GM12878 (cell line): ENCODE results near the gene FNTB. TPM values are rescaled to one million over a fixed set of nuclear protein-coding genes. Genes with fewer than 3 reads are reported as not detected.

Experiments
- ATAC-seq: fragments of 200-7000 bp; cut with Tn5 transposase; 3 replicates; pipeline ENCODE4 v1.9.1; 2020; ENCODE audit warnings: mild to moderate bottlenecking, moderate library complexity
- BruUV-seq: library from RNA; stranded (reverse); fragments of 400-500 nt; replicated peaks from 2 replicates; lab custom pipeline; 2021; lab: Mats Ljungman, UMichigan
- CTCF ChIA-PET: fragments of 300-600 bp; sonication (Branson Sonifier 250); formaldehyde crosslinking; extraction: SDS; loops from one replicate; lab custom pipeline; 2021; ENCODE audit warnings: inconsistent platforms; lab: Yijun Ruan, JAX
- POLR2A ChIA-PET: fragments of 350-600 bp; formaldehyde crosslinking; extraction: SDS; loops from one replicate; lab custom pipeline; 2021; ENCODE audit warnings: inconsistent platforms; lab: Charles Lee
- RAD21 ChIA-PET: fragments of 300-600 bp; sonication (Branson Sonifier 250); formaldehyde crosslinking; loops from one replicate; lab custom pipeline; 2023; ENCODE audit warnings: antibody characterized with exemption; ENCODE audit not compliant: unreplicated experiment; lab: Charles Lee
- SMC1A ChIA-PET: fragments of 300-600 bp; sonication (Branson Sonifier 250); formaldehyde crosslinking; loops from one replicate; lab custom pipeline; 2023; ENCODE audit not compliant: unreplicated experiment, uncharacterized antibody; lab: Charles Lee
- DNase-seq: peaks from one replicate; pipeline ENCODE4 v3.0.0-alpha.2; 2011; ENCODE audit warnings: low read depth, low spot score
- FAIRE-seq: peaks from 3 replicates; lab custom pipeline; 2011; peaks lifted over from hg19 to GRCh38; lab: Jason Lieb, UNC
- H2AFZ ChIP-seq: 2 replicates; pipeline ENCODE4 v1.6.0; 2011; ENCODE audit warnings: low read depth, low read length, control low read depth; ENCODE audit not compliant: control insufficient read depth
- H3K27ac ChIP-seq: 2 replicates; pipeline ENCODE4 v1.5.1; 2011; ENCODE audit warnings: control low read depth; ENCODE audit not compliant: control insufficient read depth, insufficient read depth
- H3K27me3 ChIP-seq, 2 experiments: replicated peaks in 1 of 2; 2 replicates each; pipeline versions ENCODE4 v1.6.0 to v1.6.1; 2011; ENCODE audit warnings: low read length in 1 of 2; ENCODE audit not compliant: control insufficient read depth in 2 of 2, insufficient read depth in 2 of 2
- H3K36me3 ChIP-seq, 2 experiments: 2 replicates each; pipeline ENCODE4 v1.5.1; 2011; ENCODE audit warnings: low read length in 1 of 2; ENCODE audit not compliant: control insufficient read depth in 2 of 2, insufficient read depth in 2 of 2
- H3K4me1 ChIP-seq: 2 replicates; pipeline ENCODE4 v1.6.1; 2011; ENCODE audit warnings: mild to moderate bottlenecking, low read length, moderate library complexity, mixed read lengths; ENCODE audit not compliant: control insufficient read depth, insufficient read depth
- H3K4me2 ChIP-seq: 2 replicates; pipeline ENCODE4 v1.6.0; 2011; ENCODE audit warnings: control low read depth; ENCODE audit not compliant: control insufficient read depth, insufficient read depth
- H3K4me3 ChIP-seq: fragments of 200-600 bp; sonication (generic); 2 replicates; pipeline ENCODE4 v1.5.1; 2016
- H3K79me2 ChIP-seq: 2 replicates; pipeline ENCODE4 v1.6.0; 2011; ENCODE audit warnings: low read length; ENCODE audit not compliant: control insufficient read depth, insufficient read depth
- H3K9ac ChIP-seq: 2 replicates; pipeline ENCODE4 v1.8.0; 2011; ENCODE audit warnings: low read length, control low read depth, mixed read lengths; ENCODE audit not compliant: control insufficient read depth, insufficient read depth
- H3K9me3 ChIP-seq: replicated peaks from 3 replicates; pipeline ENCODE4 v1.5.1; 2011; ENCODE audit warnings: mild to moderate bottlenecking, low read length; ENCODE audit not compliant: control insufficient read depth, insufficient read depth
- H4K20me1 ChIP-seq: 2 replicates; pipeline ENCODE4 v1.6.0; 2011; ENCODE audit not compliant: control insufficient read depth, insufficient read depth
- CBX3 ChIP-seq: fragments of 200-600 bp; sonication (generic); IDR thresholded peaks from 2 replicates; pipeline ENCODE4 v1.6.1; 2016; ENCODE audit warnings: low read depth, borderline replicate concordance
- FOXK2 ChIP-seq: fragments of 450-650 bp; IDR thresholded peaks from 2 replicates; pipeline ENCODE4 v1.6.1; 2017; ENCODE audit warnings: mild to moderate bottlenecking, moderate library complexity
- JUNB ChIP-seq: IDR thresholded peaks from 2 replicates; pipeline ENCODE4 v1.6.1; 2016; ENCODE audit warnings: antibody characterized with exemption, mild to moderate bottlenecking
- NRF1 ChIP-seq: conservative IDR thresholded peaks from 2 replicates; pipeline ENCODE4 v1.6.1; 2011; ENCODE audit warnings: mild to moderate bottlenecking, low read depth, low read length, improper control_type of control experiment
- POLR2AphosphoS2 ChIP-seq: IDR thresholded peaks from 2 replicates; pipeline ENCODE4 v1.6.1; 2011; ENCODE audit warnings: low read depth, mild to moderate bottlenecking, low read length, improper control_type of control experiment, moderate library complexity
- SREBF2 ChIP-seq: IDR thresholded peaks from 2 replicates; pipeline ENCODE4 v1.6.1; 2012; ENCODE audit warnings: mild to moderate bottlenecking, low read length
- TAF1 ChIP-seq: IDR thresholded peaks from 2 replicates; pipeline ENCODE4 v1.6.1; 2011; ENCODE audit warnings: mild to moderate bottlenecking, low read depth, low read length, borderline replicate concordance
- ZBED1 ChIP-seq: IDR thresholded peaks from 2 replicates; pipeline ENCODE4 v1.6.1; 2016; ENCODE audit warnings: borderline replicate concordance
- WGBS: methylation state at CpG from one replicate; pipeline ENCODE4 v1.1.6; 2016; ENCODE audit warnings: low lambda C conversion rate; ENCODE audit not compliant: insufficient replicate concordance, insufficient coverage; ENCODE audit errors: missing lambda C conversion rate; 5-methylcytosine and 5-hydroxymethylcytosine counted together
- in situ Hi-C: fragments of 300-500 bp; cut with MboI; formaldehyde crosslinking; loops from 9 replicates; pipeline ENCODE4 v1.14.3; 2018; ENCODE audit warnings: mixed read lengths
- intact Hi-C: fragments of 100-400 bp; cut with micrococcal nuclease; formaldehyde crosslinking; loops from one replicate; pipeline ENCODE4 v1.14.2; 2022; ENCODE audit not compliant: unreplicated experiment
- polyA plus RNA-seq, 11 experiments: library from polyadenylated mRNA; depleted of rRNA in 4 of 11; unstranded in 6 of 11; stranded (reverse) in 5 of 11; fragments of >200 nt; fragmentation: Nextera tagmentation in 4 of 11; fragmentation: Illumina TruSeq in 1 of 11; extraction: Ambion mirVana in 4 of 11; extraction: Trizol in 1 of 11; gene quantifications; 1 replicate in 1 of 11; 2 replicates in 10 of 11; pipeline versions ENCODE4 v1.2.1 to v1.2.3, GENCODE V29; 2011 to 2016; ENCODE audit warnings: inconsistent platforms in 2 of 11, missing spikeins in 2 of 11, low read depth in 1 of 11
- total RNA-seq, 4 experiments: library from RNA; depleted of rRNA in 3 of 4; stranded (reverse); fragments of >200 nt in 3 of 4; fragmentation: Illumina TruSeq in 1 of 4; extraction: Trizol in 1 of 4; gene quantifications; 2 replicates each; pipeline versions ENCODE4 v1.2.1 to v1.2.3, GENCODE V29; 2013 to 2021
- TF ChIP-seq, protein P1 (sequence below): IDR thresholded peaks from 2 replicates; pipeline ENCODE4 v1.6.1; 2012; ENCODE audit warnings: low read length, inconsistent platforms
- TF ChIP-seq, protein P2 (sequence below): fragments of 450-650 bp; IDR thresholded peaks from 2 replicates; pipeline ENCODE4 v1.6.1; 2017; ENCODE audit warnings: antibody characterized with exemption, mild to moderate bottlenecking, moderate library complexity
- TF ChIP-seq, protein P3 (sequence below): fragments of 450-650 bp; IDR thresholded peaks from 2 replicates; pipeline ENCODE4 v1.6.1; 2017; ENCODE audit warnings: mild to moderate bottlenecking, moderate library complexity

The FNTB gene
- total and polyA plus RNA-seq, 10 of the 15 experiments (the other 5 are each of a cell fraction or from before 2014, with no cell fraction given): 10.4 to 25.1 (median 16.7) TPM

DNA sequence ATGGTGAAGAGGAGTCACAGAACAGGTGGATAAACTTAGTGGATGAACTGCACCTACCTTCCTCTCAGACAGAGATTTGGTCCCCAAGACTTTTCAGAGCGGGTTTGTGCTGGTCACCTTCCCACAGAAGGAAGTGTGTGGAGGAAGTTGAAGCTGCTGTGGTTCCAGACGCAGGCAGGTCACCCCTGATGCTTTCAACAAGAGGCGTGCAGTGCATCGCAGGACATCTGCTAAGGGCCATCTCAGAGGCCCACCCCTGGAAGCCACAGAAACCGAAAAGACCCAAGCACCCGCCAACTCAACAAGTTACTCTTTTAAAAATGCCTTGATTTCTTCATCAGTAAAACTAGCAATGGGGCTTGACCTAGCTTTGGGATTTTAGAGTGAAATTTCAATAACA lies 43.1 kb upstream of the FNTB start:
- no peak overlapping the region for H3K4me2 ChIP-seq
- H3K36me3 ChIP-seq: peaks cover 0 to 4% of the 10 kb centered on the region in 2 experiments; a peak in 2 of 4 replicates
- H3K4me3 ChIP-seq: no peak overlapping the region
- H3K4me1 ChIP-seq: no peaks in the 10 kb centered on the region
- H3K79me2 ChIP-seq: no peaks in the 10 kb centered on the region
- no peaks in the 10 kb centered on the region for H4K20me1 ChIP-seq
- RAD21 ChIA-PET: interaction anchor here (1.9 kb wide), 1 partner anchor 9 kb away, joined by 4 read pairs; no protein-coding TSS in a partner anchor
- FAIRE-seq (no peak), ATAC-seq (no peak), DNase-seq (no peak)
- H3K9me3 ChIP-seq: no peaks in the 10 kb centered on the region
- SMC1A ChIA-PET: interaction anchor here (1.0 to 1.2 kb wide), 2 partner anchors 17 to 19 kb away, joined by 3 read pairs; no protein-coding TSS in a partner anchor
- no peak overlapping the region for H2AFZ ChIP-seq
- no peak overlapping the region for H3K27ac ChIP-seq
- in situ Hi-C loops: no loop called here
- intact Hi-C loops: no loop called here
- no TSS peak for BruUV-seq
- no peaks in the 10 kb centered on the region for H3K27me3 ChIP-seq
- 33% methylated on average over 6 of the region's 6 CpGs for WGBS
- CTCF ChIA-PET: interaction anchor here (0.6 to 2.3 kb wide), 5 partner anchors 9 to 164 kb away, joined by 3 to 7 read pairs (median 4); no protein-coding TSS in a partner anchor
- POLR2A ChIA-PET: interaction anchor here (1.3 kb wide), 1 partner anchor 9 kb away, joined by 4 read pairs; no protein-coding TSS in a partner anchor
- H3K9ac ChIP-seq: no peak overlapping the region
- no peak for TF ChIP-seq JUNB
- TF ChIP-seq, protein P1, sequence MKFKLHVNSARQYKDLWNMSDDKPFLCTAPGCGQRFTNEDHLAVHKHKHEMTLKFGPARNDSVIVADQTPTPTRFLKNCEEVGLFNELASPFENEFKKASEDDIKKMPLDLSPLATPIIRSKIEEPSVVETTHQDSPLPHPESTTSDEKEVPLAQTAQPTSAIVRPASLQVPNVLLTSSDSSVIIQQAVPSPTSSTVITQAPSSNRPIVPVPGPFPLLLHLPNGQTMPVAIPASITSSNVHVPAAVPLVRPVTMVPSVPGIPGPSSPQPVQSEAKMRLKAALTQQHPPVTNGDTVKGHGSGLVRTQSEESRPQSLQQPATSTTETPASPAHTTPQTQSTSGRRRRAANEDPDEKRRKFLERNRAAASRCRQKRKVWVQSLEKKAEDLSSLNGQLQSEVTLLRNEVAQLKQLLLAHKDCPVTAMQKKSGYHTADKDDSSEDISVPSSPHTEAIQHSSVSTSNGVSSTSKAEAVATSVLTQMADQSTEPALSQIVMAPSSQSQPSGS: no peak
- no peak for TF ChIP-seq CBX3
- TF ChIP-seq, protein P2, sequence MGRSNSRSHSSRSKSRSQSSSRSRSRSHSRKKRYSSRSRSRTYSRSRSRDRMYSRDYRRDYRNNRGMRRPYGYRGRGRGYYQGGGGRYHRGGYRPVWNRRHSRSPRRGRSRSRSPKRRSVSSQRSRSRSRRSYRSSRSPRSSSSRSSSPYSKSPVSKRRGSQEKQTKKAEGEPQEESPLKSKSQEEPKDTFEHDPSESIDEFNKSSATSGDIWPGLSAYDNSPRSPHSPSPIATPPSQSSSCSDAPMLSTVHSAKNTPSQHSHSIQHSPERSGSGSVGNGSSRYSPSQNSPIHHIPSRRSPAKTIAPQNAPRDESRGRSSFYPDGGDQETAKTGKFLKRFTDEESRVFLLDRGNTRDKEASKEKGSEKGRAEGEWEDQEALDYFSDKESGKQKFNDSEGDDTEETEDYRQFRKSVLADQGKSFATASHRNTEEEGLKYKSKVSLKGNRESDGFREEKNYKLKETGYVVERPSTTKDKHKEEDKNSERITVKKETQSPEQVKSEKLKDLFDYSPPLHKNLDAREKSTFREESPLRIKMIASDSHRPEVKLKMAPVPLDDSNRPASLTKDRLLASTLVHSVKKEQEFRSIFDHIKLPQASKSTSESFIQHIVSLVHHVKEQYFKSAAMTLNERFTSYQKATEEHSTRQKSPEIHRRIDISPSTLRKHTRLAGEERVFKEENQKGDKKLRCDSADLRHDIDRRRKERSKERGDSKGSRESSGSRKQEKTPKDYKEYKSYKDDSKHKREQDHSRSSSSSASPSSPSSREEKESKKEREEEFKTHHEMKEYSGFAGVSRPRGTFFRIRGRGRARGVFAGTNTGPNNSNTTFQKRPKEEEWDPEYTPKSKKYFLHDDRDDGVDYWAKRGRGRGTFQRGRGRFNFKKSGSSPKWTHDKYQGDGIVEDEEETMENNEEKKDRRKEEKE: no peak
- TF ChIP-seq FOXK2: no peak
- TF ChIP-seq ZBED1: no peak
- TF ChIP-seq TAF1: no peak
- TF ChIP-seq POLR2AphosphoS2: no peak
- no peak for TF ChIP-seq NRF1
- no peak for TF ChIP-seq SREBF2
- TF ChIP-seq, protein P3, sequence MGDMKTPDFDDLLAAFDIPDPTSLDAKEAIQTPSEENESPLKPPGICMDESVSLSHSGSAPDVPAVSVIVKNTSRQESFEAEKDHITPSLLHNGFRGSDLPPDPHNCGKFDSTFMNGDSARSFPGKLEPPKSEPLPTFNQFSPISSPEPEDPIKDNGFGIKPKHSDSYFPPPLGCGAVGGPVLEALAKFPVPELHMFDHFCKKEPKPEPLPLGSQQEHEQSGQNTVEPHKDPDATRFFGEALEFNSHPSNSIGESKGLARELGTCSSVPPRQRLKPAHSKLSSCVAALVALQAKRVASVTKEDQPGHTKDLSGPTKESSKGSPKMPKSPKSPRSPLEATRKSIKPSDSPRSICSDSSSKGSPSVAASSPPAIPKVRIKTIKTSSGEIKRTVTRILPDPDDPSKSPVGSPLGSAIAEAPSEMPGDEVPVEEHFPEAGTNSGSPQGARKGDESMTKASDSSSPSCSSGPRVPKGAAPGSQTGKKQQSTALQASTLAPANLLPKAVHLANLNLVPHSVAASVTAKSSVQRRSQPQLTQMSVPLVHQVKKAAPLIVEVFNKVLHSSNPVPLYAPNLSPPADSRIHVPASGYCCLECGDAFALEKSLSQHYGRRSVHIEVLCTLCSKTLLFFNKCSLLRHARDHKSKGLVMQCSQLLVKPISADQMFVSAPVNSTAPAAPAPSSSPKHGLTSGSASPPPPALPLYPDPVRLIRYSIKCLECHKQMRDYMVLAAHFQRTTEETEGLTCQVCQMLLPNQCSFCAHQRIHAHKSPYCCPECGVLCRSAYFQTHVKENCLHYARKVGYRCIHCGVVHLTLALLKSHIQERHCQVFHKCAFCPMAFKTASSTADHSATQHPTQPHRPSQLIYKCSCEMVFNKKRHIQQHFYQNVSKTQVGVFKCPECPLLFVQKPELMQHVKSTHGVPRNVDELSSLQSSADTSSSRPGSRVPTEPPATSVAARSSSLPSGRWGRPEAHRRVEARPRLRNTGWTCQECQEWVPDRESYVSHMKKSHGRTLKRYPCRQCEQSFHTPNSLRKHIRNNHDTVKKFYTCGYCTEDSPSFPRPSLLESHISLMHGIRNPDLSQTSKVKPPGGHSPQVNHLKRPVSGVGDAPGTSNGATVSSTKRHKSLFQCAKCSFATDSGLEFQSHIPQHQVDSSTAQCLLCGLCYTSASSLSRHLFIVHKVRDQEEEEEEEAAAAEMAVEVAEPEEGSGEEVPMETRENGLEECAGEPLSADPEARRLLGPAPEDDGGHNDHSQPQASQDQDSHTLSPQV: no peak
